Measurements from ENCODE around the gene NUCB1.

Gene NUCB1

GRCh38 chr19:48950159-48950558 lies 50.0 kb downstream of the NUCB1 start:
- DNase-seq, result no peak
- TF ChIP-seq GATA1 (IDR thresholded peaks at IDR 0.05; ENCODE audit: low read depth, low read length), result no peak
- TF ChIP-seq POLR2A (IDR thresholded peaks at IDR 0.05; ENCODE audit: low read length), result no peak

- no peak for DNase-seq
- TF ChIP-seq POLR2A (IDR thresholded peaks at IDR 0.05; ENCODE audit: low read length) (no peak), GATA1 (IDR thresholded peaks at IDR 0.05; ENCODE audit: low read depth, low read length) (no peak)
Measured at GRCh38 chr19:48950830-48951519, 50.9 kb downstream of the NUCB1 start.

- TF ChIP-seq POLR2A (IDR thresholded peaks at IDR 0.05; ENCODE audit: low read length) (no peak), GATA1 (IDR thresholded peaks at IDR 0.05; ENCODE audit: low read depth, low read length) (no peak)
- no peak for DNase-seq
Measured at GRCh38 chr19:48953141-48953540, 53.0 kb downstream of the NUCB1 start.

GRCh38 chr19:48953990-48954594 lies 54.0 kb downstream of the NUCB1 start:
- no peak for TF ChIP-seq POLR2A (IDR thresholded peaks at IDR 0.05; ENCODE audit: low read length)
- TF ChIP-seq GATA1 (IDR thresholded peaks at IDR 0.05; ENCODE audit: low read depth, low read length), result no peak
- peak in 1 of 2 experiments; percentile 63 for DNase-seq

- no peak for TF ChIP-seq GATA1 (IDR thresholded peaks at IDR 0.05; ENCODE audit: low read depth, low read length)
- peak; percentile 83 for TF ChIP-seq POLR2A (IDR thresholded peaks at IDR 0.05; ENCODE audit: low read length)
- peak; percentile 99 for DNase-seq
Measured at GRCh38 chr19:48954595-48955307, 54.6 kb downstream of the NUCB1 start, which contains the start of gene BAX. Gene BAX (plus strand): TSS chr19:48954875. CDS start chr19:48954929, 54 bp downstream.

GRCh38 chr19:48955308-48955958 lies 55.3 kb downstream of the NUCB1 start:
- no peak for DNase-seq
- no peak for TF ChIP-seq POLR2A (IDR thresholded peaks at IDR 0.05; ENCODE audit: low read length)
- TF ChIP-seq GATA1 (IDR thresholded peaks at IDR 0.05; ENCODE audit: low read depth, low read length), result no peak

- DNase-seq, result no peak
- TF ChIP-seq GATA1 (IDR thresholded peaks at IDR 0.05; ENCODE audit: low read depth, low read length), result no peak
- TF ChIP-seq POLR2A (IDR thresholded peaks at IDR 0.05; ENCODE audit: low read length), result no peak
Measured at GRCh38 chr19:48958006-48958405, 57.9 kb downstream of the NUCB1 start.

- TF ChIP-seq GATA1 (IDR thresholded peaks at IDR 0.05; ENCODE audit: low read depth, low read length) (no peak), POLR2A (IDR thresholded peaks at IDR 0.05; ENCODE audit: low read length) (peak; percentile 0)
- DNase-seq, result no peak
Measured at GRCh38 chr19:48959341-48960239, 59.5 kb downstream of the NUCB1 start.

- no peak for DNase-seq
Measured at GRCh38 chr19:48961051-48961649, 61.0 kb downstream of the NUCB1 start.

GRCh38 chr19:48961673-48962028 lies 61.5 kb downstream of the NUCB1 start:
- TF ChIP-seq POLR2A (IDR thresholded peaks at IDR 0.05; ENCODE audit: low read length) (no peak), GATA1 (IDR thresholded peaks at IDR 0.05; ENCODE audit: low read depth, low read length) (no peak)
- no peak for DNase-seq

More at GRCh38 chr19:48961051-48961649, 61.0 kb downstream of the NUCB1 start:
- TF ChIP-seq POLR2A (IDR thresholded peaks at IDR 0.05; ENCODE audit: low read length), result no peak

- peak; percentile 95 for TF ChIP-seq POLR2A (IDR thresholded peaks at IDR 0.05; ENCODE audit: low read length)
- no peak for TF ChIP-seq GATA1 (IDR thresholded peaks at IDR 0.05; ENCODE audit: low read depth, low read length)
- peak; percentile 88 to 92 for DNase-seq
Measured at GRCh38 chr19:48962029-48962848, 62.1 kb downstream of the NUCB1 start.

- peak in 1 of 2 experiments; percentile 72 for DNase-seq
- no peak for TF ChIP-seq POLR2A (IDR thresholded peaks at IDR 0.05; ENCODE audit: low read length)
- no peak for TF ChIP-seq GATA1 (IDR thresholded peaks at IDR 0.05; ENCODE audit: low read depth, low read length)
Measured at GRCh38 chr19:48962849-48963165, 62.7 kb downstream of the NUCB1 start.
